GM19239 (cell line): ENCODE data around the gene ROCK2.
"Not testable (repeated sequence)": the region's sequence is repeated elsewhere in the genome, so short reads cannot be mapped to it uniquely, and the experiment has no call there.

Experiments
- DNase-seq: peaks from one replicate; pipeline ENCODE4 v3.0.0; 2011; ENCODE audit warnings: low spot score; ENCODE audit not compliant: insufficient read length
- FAIRE-seq: peaks from 2 replicates; lab custom pipeline; 2011; peaks lifted over from hg19 to GRCh38; lab: Jason Lieb, UNC

ROCK2 gene

GRCh38 chr2:11201969-11202368 is 142.5 kb downstream of the ROCK2 start:
- DNase-seq: no peak
- no peak for FAIRE-seq

GRCh38 chr2:11200651-11201050 is 143.8 kb downstream of the ROCK2 start:
- no peak for DNase-seq
- no peak for FAIRE-seq

GRCh38 chr2:11196246-11196645 is 148.2 kb downstream of the ROCK2 start:
- DNase-seq (no peak), FAIRE-seq (no peak)

- no peak for DNase-seq
- no peak for FAIRE-seq
Observed at GRCh38 chr2:11187731-11188130, 156.7 kb downstream of the ROCK2 start.

- no peak for DNase-seq
- FAIRE-seq: no peak
Observed at GRCh38 chr2:11187083-11187619, 157.3 kb downstream of the ROCK2 start.

GRCh38 chr2:11186145-11186544 is 158.3 kb downstream of the ROCK2 start:
- no peak for FAIRE-seq

GRCh38 chr2:11182951-11183350 is 161.5 kb downstream of the ROCK2 start:
- no peak for FAIRE-seq

More at GRCh38 chr2:11186145-11186544, 158.3 kb downstream of the ROCK2 start:
- no peak for DNase-seq

GRCh38 chr2:11180653-11181052 is 163.8 kb downstream of the ROCK2 start:
- no peak for DNase-seq
- FAIRE-seq: no peak

More at GRCh38 chr2:11182951-11183350, 161.5 kb downstream of the ROCK2 start:
- DNase-seq: no peak

- FAIRE-seq (no peak), DNase-seq (no peak)
Observed at GRCh38 chr2:11179899-11180298, 164.5 kb downstream of the ROCK2 start.

GRCh38 chr2:11179196-11179595 is 165.2 kb downstream of the ROCK2 start:
- FAIRE-seq: no peak
- DNase-seq: no peak

GRCh38 chr2:11177871-11178690 is 166.4 kb downstream of the ROCK2 start:
- FAIRE-seq (peak; percentile 60), DNase-seq (no peak)

- DNase-seq (no peak), FAIRE-seq (no peak)
Observed at GRCh38 chr2:11175293-11175795, 169.1 kb downstream of the ROCK2 start.

GRCh38 chr2:11174222-11174621 is 170.2 kb downstream of the ROCK2 start:
- DNase-seq (no peak), FAIRE-seq (no peak)

GRCh38 chr2:11169333-11169732 is 175.1 kb downstream of the ROCK2 start:
- FAIRE-seq (no peak), DNase-seq (no peak)

GRCh38 chr2:11168488-11168887 is 175.9 kb downstream of the ROCK2 start:
- no peak for DNase-seq
- FAIRE-seq: no peak

- FAIRE-seq: no peak
- no peak for DNase-seq
Observed at GRCh38 chr2:11166476-11166875, 178.0 kb downstream of the ROCK2 start.

- FAIRE-seq, DNase-seq: not testable (repeated sequence)
Observed at GRCh38 chr2:11165046-11165445, 179.4 kb downstream of the ROCK2 start.

- FAIRE-seq (no peak), DNase-seq (no peak)
Observed at GRCh38 chr2:11163439-11164317, 180.8 kb downstream of the ROCK2 start.

- DNase-seq (no peak), FAIRE-seq (no peak)
Observed at GRCh38 chr2:11161747-11162146, 182.7 kb downstream of the ROCK2 start.

GRCh38 chr2:11160731-11161455 is 183.5 kb downstream of the ROCK2 start:
- FAIRE-seq (peak; percentile 84), DNase-seq (peak; percentile 64)
